ENCODE measurements around the gene ABHD16A. TPM values are rescaled to one million over a fixed set of nuclear protein-coding genes. Genes with fewer than 3 reads are reported as not detected.
"Not testable (repeated sequence)": the region's sequence is repeated elsewhere in the genome, so short reads cannot be mapped to it uniquely, and the experiment has no call there.

The ABHD16A gene
- total RNA-seq, 1 donor from 2014 or later = 96.9 TPM

- no peak for DNase-seq (ENCODE audit: low spot score, unreplicated experiment)
- Mint-ChIP-seq H3K9me3 (ENCODE audit: low read depth) (no peaks in the 10 kb centered on the region), H3K4me1 (ENCODE audit: low read depth) (peaks cover 15% of the 10 kb centered on the region), H3K27ac (no peak overlapping the region), H3K4me3 (ENCODE audit: low read depth) (no peak overlapping the region), H3K36me3 (ENCODE audit: insufficient read depth) (no peaks in the 10 kb centered on the region), H3K27me3 (peaks cover 11% of the 10 kb centered on the region)
- no peak for TF ChIP-seq CTCF (IDR thresholded peaks at IDR 0.05; ENCODE audit: unreplicated experiment)
Measured at GRCh38 chr6:31711233-31711632, 8.1 kb upstream of the ABHD16A start.

- H3K36me3 Mint-ChIP-seq (ENCODE audit: insufficient read depth) = no peaks in the 10 kb centered on the region
- no peak overlapping the region for H3K4me3 Mint-ChIP-seq (ENCODE audit: low read depth)
Measured at GRCh38 chr6:31710523-31711219, 7.5 kb upstream of the ABHD16A start.

GRCh38 chr6:31709157-31709556, 6.0 kb upstream of the ABHD16A start:
- H3K27me3 Mint-ChIP-seq = peaks cover 11% of the 10 kb centered on the region
- not testable (repeated sequence) for H3K27ac Mint-ChIP-seq; H3K4me3 Mint-ChIP-seq (ENCODE audit: low read depth); H3K36me3 Mint-ChIP-seq (ENCODE audit: insufficient read depth); H3K9me3 Mint-ChIP-seq (ENCODE audit: low read depth); DNase-seq (ENCODE audit: low spot score, unreplicated experiment)
- H3K4me1 Mint-ChIP-seq (ENCODE audit: low read depth) = peaks cover 12% of the 10 kb centered on the region

More at GRCh38 chr6:31710523-31711219, 7.5 kb upstream of the ABHD16A start:
- no peak overlapping the region for H3K27ac Mint-ChIP-seq
- peaks cover 15% of the 10 kb centered on the region for H3K4me1 Mint-ChIP-seq (ENCODE audit: low read depth)
- no peaks in the 10 kb centered on the region for H3K9me3 Mint-ChIP-seq (ENCODE audit: low read depth)
- DNase-seq (ENCODE audit: low spot score, unreplicated experiment) = no peak
- TF ChIP-seq CTCF (IDR thresholded peaks at IDR 0.05; ENCODE audit: unreplicated experiment) = no peak
- peaks cover 11% of the 10 kb centered on the region for H3K27me3 Mint-ChIP-seq

GRCh38 chr6:31708224-31708623, 5.1 kb upstream of the ABHD16A start:
- DNase-seq (ENCODE audit: low spot score, unreplicated experiment) = no peak
- peaks cover 11% of the 10 kb centered on the region for H3K27me3 Mint-ChIP-seq
- H3K27ac Mint-ChIP-seq = no peak overlapping the region
- no peaks in the 10 kb centered on the region for H3K36me3 Mint-ChIP-seq (ENCODE audit: insufficient read depth)
- no peaks in the 10 kb centered on the region for H3K9me3 Mint-ChIP-seq (ENCODE audit: low read depth)
- no peak overlapping the region for H3K4me3 Mint-ChIP-seq (ENCODE audit: low read depth)
- peaks cover 7% of the 10 kb centered on the region for H3K4me1 Mint-ChIP-seq (ENCODE audit: low read depth)
- TF ChIP-seq CTCF (IDR thresholded peaks at IDR 0.05; ENCODE audit: unreplicated experiment) = no peak

GRCh38 chr6:31707701-31708100, 4.6 kb upstream of the ABHD16A start:
- no peaks in the 10 kb centered on the region for H3K36me3 Mint-ChIP-seq (ENCODE audit: insufficient read depth)
- H3K27ac Mint-ChIP-seq = no peak overlapping the region
- no peak overlapping the region for H3K4me3 Mint-ChIP-seq (ENCODE audit: low read depth)
- DNase-seq (ENCODE audit: low spot score, unreplicated experiment) = no peak
- no peak for TF ChIP-seq CTCF (IDR thresholded peaks at IDR 0.05; ENCODE audit: unreplicated experiment)
- H3K4me1 Mint-ChIP-seq (ENCODE audit: low read depth) = peaks cover 4% of the 10 kb centered on the region
- no peaks in the 10 kb centered on the region for H3K9me3 Mint-ChIP-seq (ENCODE audit: low read depth)
- H3K27me3 Mint-ChIP-seq = peaks cover 7% of the 10 kb centered on the region

- no peaks in the 10 kb centered on the region for H3K9me3 Mint-ChIP-seq (ENCODE audit: low read depth)
- no peak within 1 kb of the TSS for H3K27ac Mint-ChIP-seq
- TF ChIP-seq CTCF (IDR thresholded peaks at IDR 0.05; ENCODE audit: unreplicated experiment) = no peak
- peaks cover 9% of the 10 kb centered on the region for H3K4me1 Mint-ChIP-seq (ENCODE audit: low read depth)
- no peak within 1 kb of the TSS for H3K4me3 Mint-ChIP-seq (ENCODE audit: low read depth)
- H3K36me3 Mint-ChIP-seq (ENCODE audit: insufficient read depth) = no peaks in the 10 kb centered on the region
- no peaks in the 10 kb centered on the region for H3K27me3 Mint-ChIP-seq
- DNase-seq (ENCODE audit: low spot score, unreplicated experiment) = no peak
Measured at GRCh38 chr6:31706599-31706998, 3.5 kb upstream of the ABHD16A start, which contains the start of gene LY6G6F. Gene LY6G6F, plus strand, starts transcription at chr6:31706866. Its CDS starts 41 bp downstream, at chr6:31706907.
